NCI-H524 treated with DMSO at 0.1 percent for 48 hours (cell line): Measurements from ENCODE around the gene HOXD12.

ENCODE experiments used
- DNase-seq: peaks from one replicate; lab custom pipeline; 2025; lab: John Stamatoyannopoulos, UW

Gene HOXD12

DNA sequence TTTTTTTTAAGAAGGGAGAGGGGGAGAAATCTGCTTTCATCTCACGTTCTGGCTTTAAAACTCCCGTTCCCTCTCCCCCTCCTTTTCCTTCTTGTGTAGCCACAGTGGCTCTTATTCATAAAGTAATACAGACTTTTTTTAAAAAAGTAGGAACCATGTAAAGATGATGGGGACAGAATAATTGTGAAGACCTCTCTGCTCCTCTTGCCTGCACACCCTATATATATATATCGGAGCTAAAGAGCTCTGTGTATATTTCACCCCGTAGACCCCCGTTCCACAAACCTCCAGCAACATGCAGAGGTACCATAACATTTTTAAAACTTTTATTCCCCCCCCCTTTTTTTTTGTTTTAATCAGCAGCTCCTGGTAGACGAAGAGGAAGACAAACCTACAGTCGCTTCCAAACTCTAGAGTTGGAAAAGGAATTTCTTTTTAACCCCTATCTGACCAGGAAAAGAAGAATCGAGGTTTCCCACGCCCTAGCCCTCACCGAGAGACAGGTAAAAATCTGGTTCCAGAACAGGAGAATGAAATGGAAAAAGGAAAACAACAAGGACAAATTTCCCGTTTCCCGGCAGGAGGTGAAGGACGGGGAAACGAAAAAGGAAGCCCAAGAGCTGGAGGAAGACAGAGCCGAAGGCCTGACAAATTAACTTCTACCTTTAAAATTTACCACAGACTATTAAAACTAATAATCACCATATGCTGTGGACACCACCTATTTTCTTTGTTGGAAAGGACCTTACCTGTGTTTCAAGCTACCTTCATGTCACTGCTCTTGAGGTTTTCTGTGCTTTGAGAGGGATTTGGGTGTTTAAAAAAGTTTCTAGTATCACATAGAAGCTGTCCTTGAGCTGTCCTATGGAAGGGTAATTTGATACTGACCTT is 31.6 kb downstream of the HOXD12 start:
- no peak for DNase-seq

DNA sequence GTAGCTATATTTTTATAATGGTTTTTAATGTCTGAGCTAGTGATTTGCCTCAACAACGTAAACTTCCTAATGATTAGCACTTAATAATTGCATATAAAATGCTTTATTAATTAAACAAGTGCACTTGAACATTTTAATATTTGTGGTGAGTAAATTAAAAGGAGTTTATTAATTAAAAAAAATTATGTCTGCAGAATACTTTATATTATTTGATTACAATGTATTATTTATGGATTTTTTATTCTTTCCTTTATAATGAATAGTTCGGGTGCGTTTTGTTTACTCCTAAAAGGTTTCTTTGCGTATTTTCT is 32.2 kb downstream of the HOXD12 start:
- DNase-seq, result no peak

DNA sequence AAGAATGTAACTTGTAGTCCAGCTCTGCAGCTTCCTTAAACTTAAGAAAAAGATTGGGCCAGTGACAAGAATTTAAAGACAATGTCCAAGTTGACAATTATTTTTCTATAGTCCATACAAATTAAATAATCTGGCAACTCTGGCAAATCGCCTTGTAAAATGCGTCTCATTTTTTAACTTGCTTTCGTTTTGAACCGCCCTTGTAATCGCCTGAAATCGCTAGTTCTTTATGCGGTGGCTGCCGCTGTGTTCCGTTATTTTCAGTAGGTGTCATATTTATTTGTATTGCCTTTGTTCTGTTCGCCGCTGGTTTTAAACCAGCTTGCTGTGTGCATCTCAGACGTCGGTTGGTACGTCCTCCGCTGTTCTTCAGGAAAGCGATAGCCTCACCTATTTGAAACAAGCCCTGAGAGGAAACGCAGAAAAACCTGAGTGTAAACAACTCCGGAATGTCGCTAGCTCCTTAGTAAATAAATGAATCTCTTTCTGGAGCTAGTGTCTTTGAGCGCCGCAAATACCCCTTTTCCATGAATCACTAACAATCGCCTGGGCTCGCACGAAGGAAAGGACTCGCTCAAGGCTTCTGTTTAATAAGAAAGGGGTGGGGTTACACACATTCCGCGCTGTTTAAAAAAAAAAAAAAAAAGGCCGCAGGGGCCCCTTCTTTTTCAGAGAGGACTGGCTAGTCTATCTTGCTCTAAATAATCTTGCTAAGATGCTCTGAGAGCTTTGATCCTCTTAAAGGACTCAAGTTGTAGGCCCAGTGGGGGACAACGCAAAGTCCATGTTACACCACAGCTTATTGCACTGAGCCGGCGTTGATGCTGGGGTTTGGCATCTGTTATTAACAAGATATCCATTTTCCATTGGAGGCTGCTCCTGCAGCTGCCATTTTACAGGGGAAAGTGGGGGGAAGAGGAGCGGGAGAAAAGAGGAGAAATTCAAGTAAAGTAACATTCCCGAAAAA is 32.9 kb downstream of the HOXD12 start:
- DNase-seq, result peak; percentile 77

DNA sequence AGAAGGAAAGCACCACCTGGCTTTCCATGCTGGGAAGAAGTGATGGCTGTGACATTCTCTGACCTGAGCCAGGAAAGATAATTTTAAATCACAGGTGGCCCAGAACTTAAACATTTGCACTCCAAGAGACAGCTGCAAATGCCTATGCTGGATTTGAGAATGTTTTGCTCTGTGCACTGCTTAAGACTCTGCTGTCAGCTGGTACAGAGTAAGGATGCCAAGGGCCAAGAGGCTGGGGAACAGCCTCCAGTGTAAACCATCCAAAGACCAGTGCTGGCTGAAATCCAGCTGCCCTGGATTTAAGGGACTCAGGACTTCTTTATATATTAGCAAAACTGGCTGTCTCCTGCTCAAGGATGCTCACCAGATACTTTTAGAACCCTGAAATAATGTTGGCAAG is 33.8 kb downstream of the HOXD12 start:
- DNase-seq, result no peak

DNA sequence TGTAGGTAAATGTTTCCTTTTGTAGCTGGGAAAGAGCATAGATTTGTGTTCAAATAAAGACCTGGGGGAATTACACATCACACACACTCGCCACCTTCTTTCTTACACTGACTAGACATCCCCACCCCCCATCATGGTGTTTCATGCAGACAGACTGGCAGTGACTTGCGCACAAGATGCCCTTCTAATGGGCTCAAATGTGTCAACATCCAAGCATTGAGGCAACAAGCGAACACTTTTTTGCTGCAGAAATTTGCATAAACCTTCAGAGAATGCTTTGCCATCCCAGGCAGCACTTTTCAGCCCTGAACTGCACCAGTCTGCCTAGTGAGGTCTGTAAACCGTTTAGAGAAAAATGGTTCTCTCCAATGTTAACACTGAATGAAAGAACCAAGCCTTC is 34.4 kb downstream of the HOXD12 start:
- no peak for DNase-seq

DNA sequence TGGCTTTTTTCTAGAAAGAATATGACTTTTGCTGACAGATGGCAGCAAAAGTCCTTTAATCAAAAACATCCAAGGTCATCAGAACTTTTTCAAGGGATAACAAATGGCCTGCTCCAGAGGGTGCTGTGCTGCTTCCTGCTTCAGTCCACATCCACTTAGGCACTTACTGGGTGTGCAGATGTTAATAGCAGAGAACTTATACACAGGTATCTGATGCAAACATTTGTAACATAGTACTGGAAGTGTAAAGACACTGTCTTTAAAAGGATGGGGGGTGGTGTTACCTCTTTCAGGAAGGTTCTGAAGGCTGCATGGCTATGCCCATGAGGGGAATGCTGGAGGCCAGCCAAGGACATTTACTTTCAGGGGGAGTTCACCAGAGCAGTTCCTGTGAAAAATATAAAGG is 35.4 kb downstream of the HOXD12 start:
- DNase-seq, result no peak

DNA sequence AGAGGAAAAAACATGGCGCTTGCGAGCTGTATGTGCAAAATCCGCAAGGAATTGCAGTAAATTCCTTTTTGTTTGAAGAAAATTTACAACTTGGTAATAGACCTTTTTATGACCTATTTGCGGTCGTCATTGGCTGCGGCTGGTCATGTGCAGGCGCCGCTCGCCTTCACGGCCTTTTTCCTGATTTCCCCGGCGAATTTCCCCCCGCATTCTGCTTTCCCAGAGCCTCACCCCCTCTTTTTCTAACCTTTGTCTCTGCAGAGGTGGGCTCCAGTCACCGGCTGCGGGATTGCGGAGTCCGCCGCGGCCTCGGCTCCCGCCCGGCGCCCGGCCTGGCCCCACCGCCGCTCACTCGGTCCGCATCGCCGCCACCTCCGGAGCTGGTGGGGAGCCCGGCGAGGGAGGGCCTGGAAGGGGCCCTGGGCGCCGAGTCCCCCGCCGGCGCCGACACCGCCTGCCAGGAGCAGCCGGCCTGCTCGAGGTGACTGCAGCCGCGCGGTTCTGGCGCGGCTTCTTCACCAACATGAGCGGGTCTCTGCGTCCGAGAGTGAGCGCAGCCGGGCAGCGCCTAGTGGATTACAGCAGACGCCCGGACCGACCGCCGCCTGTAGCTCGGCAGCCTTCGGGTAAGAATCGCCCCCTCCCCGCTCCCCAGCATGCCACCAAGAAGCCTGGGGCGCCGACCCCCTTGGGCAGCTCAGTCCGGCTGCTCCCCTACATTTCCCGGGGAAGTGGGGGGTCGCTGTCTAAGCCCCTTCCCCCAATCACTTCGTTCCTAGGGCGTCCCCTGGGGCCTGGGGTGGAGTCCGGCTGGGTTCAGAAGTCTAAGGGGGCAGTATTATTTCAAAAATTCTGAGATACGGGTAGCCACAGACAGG is 37.0 kb downstream of the HOXD12 start:
- DNase-seq, result no peak

DNA sequence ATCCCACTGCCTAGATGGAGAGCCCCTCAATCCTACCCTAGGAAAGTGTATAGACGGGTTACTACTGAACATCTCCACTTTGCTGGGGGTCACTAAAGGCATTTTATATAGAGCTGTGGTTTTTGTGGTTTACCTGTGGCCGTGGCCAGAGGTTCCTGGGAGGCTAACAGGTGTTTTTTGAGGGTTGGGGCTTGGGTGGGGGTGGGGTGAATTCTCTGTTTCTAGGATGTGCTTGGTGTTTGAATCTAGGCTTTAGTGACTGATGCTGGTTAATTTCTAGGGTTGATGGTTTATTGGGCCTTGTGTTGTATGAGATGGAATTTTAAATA is 37.6 kb downstream of the HOXD12 start:
- no peak for DNase-seq

DNA sequence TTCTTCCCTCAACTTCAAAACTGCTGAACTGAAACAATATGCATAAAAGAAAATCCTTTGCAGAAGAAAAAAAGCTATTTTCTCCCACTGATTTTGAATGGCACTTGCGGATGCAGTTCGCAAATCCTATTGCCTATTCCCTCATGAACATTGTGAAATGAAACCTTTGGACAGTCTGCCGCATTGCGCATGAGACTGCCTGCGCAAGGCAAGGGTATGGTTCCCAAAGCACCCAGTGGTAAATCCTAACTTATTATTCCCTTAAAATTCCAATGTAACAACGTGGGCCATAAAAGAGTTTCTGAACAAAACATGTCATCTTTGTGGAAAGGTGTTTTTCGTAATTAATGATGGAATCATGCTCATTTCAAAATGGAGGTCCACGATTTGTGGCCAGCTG is 38.3 kb downstream of the HOXD12 start:
- no peak for DNase-seq

DNA sequence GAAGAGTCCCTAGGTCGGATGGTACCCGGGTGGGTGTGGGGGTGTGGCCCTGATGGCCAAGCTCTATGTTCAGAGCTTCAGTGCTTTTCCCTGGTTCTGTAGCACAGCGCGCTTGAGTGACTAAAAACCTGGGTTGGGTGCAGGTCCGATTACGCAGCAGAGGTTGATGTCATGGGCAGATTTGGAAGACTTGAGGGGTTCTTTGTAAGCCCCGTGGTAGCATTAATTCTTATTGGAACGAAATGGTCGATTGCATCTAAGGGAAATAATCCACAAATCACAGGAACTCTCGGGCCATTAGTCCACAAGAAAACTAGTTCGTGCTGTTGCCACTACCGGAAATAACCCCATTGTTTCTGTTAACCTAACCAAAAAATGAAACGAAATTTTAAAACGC is 38.9 kb downstream of the HOXD12 start:
- DNase-seq, result no peak

DNA sequence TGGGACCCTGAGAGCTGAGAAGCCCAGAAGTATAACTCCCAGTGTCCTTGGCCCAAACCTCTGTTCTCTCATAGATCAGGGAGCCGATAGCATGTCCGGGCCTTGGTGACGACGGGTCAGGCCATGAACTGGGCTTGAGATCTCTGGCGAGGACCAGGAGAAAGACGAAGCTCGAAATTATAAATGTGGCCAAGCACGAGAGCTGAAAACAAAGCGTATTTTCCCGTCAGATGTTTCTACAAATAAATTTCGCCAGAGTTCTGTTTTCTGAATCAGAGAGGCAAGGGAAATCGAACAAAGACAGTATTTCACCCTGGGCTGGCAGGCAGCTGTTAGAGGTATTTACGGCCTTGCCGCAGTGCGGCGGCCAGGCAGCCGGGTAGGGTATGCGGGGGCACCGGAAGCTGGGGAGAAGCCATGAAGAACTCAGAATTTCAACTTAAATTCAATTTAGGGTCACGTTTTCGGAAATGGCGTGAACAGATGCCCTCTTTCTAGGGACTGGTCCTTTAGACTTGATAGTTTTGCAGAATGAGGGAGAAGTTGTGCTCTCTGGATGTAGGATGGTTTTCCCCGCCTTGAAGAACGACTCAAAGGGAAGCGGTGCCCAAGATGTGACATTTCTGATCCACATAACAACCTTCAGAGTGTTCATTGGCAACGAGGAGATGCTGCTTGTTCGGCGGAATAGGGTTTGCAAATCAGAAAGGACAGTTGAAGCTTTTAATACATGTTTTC is 39.5 kb downstream of the HOXD12 start:
- DNase-seq, result no peak

DNA sequence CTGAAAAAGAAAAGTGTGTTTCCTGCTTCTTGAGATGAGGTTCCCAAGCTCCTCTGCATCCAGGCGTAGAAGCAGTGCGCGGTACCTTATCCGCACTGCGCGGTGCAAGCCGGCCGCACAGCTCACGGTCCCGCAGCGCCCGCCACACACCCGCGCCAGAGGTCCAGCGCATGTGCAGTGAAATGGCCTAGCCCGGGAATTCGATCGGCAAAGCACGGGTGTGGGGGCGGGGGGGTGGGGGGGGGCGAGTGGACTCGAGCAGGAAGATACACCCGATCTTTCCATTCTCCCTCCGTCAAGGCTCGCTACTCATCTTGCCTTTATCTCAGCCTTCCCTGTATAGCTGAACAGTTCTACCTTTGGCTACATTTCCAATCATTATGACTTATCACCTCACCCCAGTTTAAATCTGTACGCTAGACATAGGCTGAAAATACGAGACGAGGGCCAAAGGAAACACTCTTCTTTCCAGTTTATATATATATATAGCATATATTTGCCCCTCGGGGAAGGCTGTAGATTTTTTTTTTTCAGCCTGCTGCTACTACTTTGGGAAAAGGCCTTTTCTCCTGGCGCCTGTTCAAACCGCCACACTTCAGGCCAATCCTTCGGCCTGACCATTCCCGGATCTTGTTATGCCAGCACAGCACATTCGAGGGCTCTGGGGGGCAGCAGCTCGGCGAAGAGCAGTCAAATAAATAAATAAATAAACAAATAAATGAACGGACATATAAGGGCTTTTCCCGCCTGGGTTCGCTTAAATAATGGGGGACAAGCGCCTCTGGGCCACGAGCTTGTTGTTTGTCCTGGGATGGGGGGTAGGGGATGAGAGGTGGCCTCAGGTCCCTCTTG is 40.3 kb downstream of the HOXD12 start:
- DNase-seq, result no peak

DNA sequence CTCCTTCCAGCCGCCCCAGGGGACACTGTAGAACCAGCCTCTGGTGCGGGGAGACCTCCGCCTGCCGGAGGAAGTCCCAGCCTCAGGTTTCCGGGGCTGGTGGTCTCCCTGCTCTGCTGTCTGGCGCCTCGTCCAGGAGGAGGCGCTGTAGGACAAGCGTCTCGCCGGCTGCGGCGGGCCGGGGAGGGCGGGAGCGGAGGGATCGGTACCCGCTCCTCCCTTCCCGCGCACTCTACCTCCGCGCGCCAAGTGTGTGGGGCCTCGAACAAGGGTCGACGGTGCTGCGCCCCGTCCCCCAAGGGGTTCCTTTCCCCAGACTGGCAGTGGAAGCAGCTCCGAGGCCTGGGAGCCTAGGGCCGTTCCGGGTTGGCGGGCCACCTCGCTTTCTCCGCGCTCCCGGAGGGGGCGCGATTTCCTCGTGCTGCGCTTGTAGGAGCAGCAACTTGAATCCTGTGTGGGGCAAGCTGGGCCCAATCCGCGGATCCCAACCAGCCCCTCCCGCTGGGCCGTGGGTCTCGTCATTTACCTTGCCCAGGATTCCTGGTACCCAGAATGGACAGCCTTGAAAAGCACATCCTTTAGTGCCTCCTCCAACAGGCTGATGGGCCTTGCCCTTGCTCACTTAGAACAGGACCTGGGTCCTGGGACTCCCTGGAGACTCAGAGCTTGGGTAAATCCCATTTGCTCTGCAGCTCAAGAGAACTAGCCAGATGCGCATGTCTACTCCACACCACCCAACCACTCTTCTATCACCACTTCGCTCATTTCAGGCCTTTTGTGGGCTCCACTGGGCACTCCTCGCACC is 41.1 kb downstream of the HOXD12 start:
- peak; percentile 55 for DNase-seq

DNA sequence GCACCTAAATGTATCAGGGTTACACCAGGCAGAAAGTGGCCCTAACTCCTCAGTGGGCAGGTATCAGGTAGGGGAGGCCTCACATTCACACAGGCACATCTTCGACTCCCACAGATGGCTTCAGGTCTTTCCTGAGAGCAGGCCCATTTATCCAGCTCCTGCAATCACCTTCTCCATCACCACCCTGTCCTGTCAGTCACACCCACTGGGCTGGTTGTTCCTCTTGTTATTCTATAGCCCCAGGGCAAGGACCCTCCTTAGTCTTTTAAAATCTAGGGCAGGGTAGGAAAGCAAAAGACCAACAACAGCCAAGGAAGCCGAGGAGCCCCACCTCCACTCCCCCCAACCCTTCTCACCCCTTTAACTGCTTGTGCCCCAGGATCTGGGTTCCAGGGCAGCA is 42.7 kb downstream of the HOXD12 start:
- no peak for DNase-seq

DNA sequence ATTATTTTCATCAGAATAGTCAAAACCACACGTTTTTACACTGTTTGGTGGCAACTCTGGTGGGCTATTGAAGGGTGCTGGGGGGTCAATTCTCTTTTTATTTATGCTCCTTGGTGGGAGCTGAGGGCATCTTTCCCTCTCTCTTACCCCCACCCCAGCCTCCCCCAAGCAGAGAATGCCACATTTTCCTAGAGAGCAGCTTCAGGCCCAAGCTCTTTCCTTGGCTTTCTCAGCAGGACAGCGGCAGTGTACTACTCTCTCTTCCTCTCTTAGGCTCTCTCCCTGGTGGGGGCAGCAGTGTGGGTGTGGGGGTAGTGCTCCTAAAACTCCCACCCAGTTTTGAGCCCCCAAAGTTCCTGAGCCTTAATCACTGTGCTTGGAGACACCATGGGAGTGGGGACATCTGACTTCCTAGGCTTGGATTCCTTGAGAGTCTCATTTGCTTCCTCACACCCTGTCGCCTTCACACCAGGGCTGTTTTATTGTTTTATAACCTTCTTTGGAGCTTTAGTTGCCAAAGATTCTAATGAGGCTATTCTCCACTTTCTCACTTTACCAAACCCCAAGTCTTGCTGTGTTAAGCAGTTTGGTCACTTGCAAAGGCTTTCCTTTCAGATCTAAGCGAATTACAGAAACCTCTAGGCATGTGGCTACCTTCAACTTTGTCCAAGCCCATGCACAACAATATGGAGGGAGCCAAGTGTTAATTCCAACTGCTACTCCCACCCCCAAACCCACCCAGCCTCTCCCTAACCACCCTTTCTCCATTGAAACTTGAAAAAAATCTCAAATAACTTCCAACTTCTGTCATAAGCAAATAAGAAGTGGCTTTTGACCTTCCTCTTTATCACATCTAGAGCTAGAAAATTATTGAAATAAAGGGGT is 45.7 kb downstream of the HOXD12 start:
- DNase-seq, result no peak

DNA sequence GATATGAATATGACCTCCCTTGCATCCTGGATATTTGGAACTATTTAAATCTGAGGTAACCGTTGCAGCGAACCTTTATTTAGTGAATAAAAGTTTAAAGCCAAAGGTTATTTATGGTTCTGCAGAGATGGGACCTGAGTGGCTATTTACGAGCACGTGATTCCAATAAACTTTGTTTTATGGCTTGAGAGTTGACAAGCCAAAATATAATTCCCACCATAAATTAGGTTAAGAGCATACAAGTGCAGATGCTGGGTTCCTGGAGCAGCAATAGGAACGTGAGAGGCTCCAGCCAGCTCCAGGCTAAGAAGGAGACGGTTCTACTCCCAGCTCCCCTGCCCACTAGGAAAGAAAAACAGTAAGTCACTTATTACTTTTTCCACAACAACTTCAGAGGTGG is 46.5 kb downstream of the HOXD12 start:
- no peak for DNase-seq

DNA sequence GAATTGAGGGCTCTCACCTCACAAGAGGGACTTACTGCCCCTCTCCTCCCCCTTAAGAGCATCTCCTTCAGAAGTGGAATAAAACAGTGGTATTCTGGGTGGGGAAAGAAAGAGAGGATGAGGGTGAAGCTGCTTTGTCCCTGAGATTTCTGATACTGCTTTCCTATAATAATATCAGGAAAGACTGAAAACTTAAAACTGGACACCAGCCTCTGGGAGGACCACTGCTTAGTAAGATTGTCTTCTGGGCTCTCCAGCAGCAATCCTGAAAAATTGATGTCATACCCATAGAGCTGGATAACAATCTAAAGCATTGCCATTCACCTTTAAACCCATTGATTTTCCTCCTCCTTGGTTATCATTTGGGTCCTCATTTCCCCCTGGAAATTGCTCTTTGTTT is 47.0 kb downstream of the HOXD12 start:
- no peak for DNase-seq

DNA sequence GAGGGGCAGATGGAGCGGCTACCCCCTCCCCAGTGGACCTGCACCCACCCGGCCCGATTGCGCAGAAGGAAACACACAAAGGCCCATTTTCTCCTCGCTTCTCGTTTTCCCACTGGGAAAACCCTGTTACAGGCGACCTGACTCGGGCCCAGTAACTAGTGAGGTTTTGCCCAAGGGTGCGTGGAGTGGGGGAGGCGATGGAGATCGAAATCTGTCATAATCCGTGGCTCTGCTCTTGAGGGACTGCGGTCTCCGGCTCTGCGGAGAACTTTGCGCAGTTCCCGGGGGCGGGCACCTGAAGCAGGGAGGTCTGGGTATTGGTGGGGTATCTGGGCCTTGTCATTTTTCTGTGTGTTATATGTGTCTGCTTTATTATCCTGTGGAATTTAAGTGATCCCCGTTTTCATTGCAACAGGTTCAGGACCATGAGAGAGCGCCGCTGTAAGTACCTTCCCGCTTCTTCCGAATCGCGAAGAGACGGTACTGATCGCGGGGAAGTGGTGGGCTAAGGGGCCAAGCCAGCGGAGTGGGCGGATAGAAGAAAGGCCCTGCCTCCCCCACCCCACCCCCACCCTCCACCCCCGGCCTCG is 47.7 kb downstream of the HOXD12 start:
- DNase-seq, result no peak
